ENCODE results near the gene KIF23. TPM values are rescaled to one million over a fixed set of nuclear protein-coding genes. Genes with fewer than 3 reads are reported as not detected.
A peak's percentile ranks its signal among the peaks of the same experiment; 100 is the strongest.

Gene KIF23
- polyA plus RNA-seq, 2 of the 4 experiments (the other 2 are of a cell fraction) = 81.8 to 117 TPM

GRCh38 chr15:69493406-69493805 lies 79.3 kb downstream of the KIF23 start:
- CTCF ChIA-PET = interaction anchor here (1.0 to 1.9 kb wide), 7 partner anchors 9 to 1092 kb away, joined by 3 to 10 read pairs (median 3); no protein-coding TSS in a partner anchor
- FAIRE-seq (no peak), ATAC-seq (no peak), DNase-seq (ENCODE audit: low read depth in 1 of 2, low spot score in 1 of 2) (no peak)
- Histone ChIP-seq H3K4me1 (no peaks in the 10 kb centered on the region), H3K9me3 (0 out of 3 replicates have a peak, but pooled peaks cover 2% of the 10 kb centered on the region), H3K4me3 (no peak overlapping the region), H3K27ac (no peak overlapping the region), H3K4me2 (no peak overlapping the region)
- WGBS (ENCODE audit: missing lambda C conversion rate) = 81% methylated on average over 2 of the region's 2 CpGs
- POLR2A ChIA-PET = no interaction called here
- TF ChIP-seq RCOR1 (IDR thresholded peaks at IDR 0.05; ENCODE audit: low read depth, low read length) = no peak

DNA sequence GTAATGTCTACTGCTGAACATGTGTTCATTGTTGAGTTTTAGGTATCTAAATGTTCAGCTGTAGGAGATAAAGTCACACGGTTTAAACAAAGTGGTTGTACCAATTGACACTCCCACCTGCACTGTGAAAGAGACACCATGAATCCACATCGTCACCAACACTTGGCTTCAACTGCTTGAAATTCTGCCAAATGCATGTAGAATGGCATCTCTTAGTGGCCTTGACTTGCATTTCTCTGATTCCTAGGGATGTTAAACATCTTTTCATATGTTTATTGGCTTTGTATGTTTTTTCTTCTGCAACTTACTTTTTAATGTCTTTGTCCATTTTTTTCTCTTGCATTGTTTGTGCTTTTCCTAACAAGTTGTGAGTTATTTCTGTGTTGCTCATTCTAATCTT lies 81.9 kb downstream of the KIF23 start:
- Histone ChIP-seq H3K4me3 (no peak overlapping the region), H3K4me1 (no peaks in the 10 kb centered on the region), H3K9me3 (0 out of 3 replicates have a peak, but pooled peaks cover 2% of the 10 kb centered on the region), H3K27ac (no peak overlapping the region), H3K4me2 (no peak overlapping the region)
- DNase-seq (ENCODE audit: low read depth in 1 of 2, low spot score in 1 of 2) (no peak), FAIRE-seq (peak; percentile 43), ATAC-seq (no peak)
- ChIA-PET CTCF (no interaction called here), POLR2A (no interaction called here)
- no peak for TF ChIP-seq RARB (CRISPR knock-in tag; IDR thresholded peaks at IDR 0.05)
- TF ChIP-seq FOSB (CRISPR knock-in tag; IDR thresholded peaks at IDR 0.05) = no peak
- TF ChIP-seq NPAS2 (CRISPR knock-in tag; IDR thresholded peaks at IDR 0.05; ENCODE audit: borderline replicate concordance) = no peak
- TF ChIP-seq JUNB (IDR thresholded peaks at IDR 0.05) = no peak
- no peak for TF ChIP-seq SMC3 (IDR thresholded peaks at IDR 0.05)
- no peak for TF ChIP-seq PBX3 (IDR thresholded peaks at IDR 0.05)
- TF ChIP-seq HOXB13 (CRISPR knock-in tag; IDR thresholded peaks at IDR 0.05; ENCODE audit: low read depth) = no peak
- TF ChIP-seq, protein P1, sequence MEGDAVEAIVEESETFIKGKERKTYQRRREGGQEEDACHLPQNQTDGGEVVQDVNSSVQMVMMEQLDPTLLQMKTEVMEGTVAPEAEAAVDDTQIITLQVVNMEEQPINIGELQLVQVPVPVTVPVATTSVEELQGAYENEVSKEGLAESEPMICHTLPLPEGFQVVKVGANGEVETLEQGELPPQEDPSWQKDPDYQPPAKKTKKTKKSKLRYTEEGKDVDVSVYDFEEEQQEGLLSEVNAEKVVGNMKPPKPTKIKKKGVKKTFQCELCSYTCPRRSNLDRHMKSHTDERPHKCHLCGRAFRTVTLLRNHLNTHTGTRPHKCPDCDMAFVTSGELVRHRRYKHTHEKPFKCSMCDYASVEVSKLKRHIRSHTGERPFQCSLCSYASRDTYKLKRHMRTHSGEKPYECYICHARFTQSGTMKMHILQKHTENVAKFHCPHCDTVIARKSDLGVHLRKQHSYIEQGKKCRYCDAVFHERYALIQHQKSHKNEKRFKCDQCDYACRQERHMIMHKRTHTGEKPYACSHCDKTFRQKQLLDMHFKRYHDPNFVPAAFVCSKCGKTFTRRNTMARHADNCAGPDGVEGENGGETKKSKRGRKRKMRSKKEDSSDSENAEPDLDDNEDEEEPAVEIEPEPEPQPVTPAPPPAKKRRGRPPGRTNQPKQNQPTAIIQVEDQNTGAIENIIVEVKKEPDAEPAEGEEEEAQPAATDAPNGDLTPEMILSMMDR (IDR thresholded peaks at IDR 0.05) = no peak
- no peak for TF ChIP-seq JUN (IDR thresholded peaks at IDR 0.05)
- TF ChIP-seq RFX5 (IDR thresholded peaks at IDR 0.05) = no peak
- no peak for TF ChIP-seq SREBF2 (IDR thresholded peaks at IDR 0.05)
- TF ChIP-seq ZNF302 (CRISPR knock-in tag; IDR thresholded peaks at IDR 0.05) = no peak
- WGBS (ENCODE audit: missing lambda C conversion rate) = 42% methylated on average over 2 of the region's 2 CpGs

GRCh38 chr15:69497076-69497475 lies 82.9 kb downstream of the KIF23 start:
- no peak overlapping the region for H3K27ac ChIP-seq
- 50% methylated on average over 1 of the region's 1 CpG for WGBS (ENCODE audit: missing lambda C conversion rate)
- ChIA-PET POLR2A (no interaction called here), CTCF (interaction anchor here (0.6 to 1.0 kb wide), 2 partner anchors 18 to 27 kb away, joined by 3 read pairs; no protein-coding TSS in a partner anchor)
- FAIRE-seq (no peak), ATAC-seq (no peak), DNase-seq (ENCODE audit: low read depth in 1 of 2, low spot score in 1 of 2) (no peak)
- no peak overlapping the region for H3K4me3 ChIP-seq
- H3K4me2 ChIP-seq = no peak overlapping the region
- TF ChIP-seq ZFP36 (IDR thresholded peaks at IDR 0.05; ENCODE audit: borderline replicate concordance, partially characterized antibody) (no peak), ZC3H11A (IDR thresholded peaks at IDR 0.05) (no peak), ZNF302 (CRISPR knock-in tag; IDR thresholded peaks at IDR 0.05) (no peak), RCOR1 (IDR thresholded peaks at IDR 0.05; ENCODE audit: low read depth, low read length) (no peak), MAFK (IDR thresholded peaks at IDR 0.05; ENCODE audit: partially characterized antibody) (no peak), RNF2 (IDR thresholded peaks at IDR 0.05; ENCODE audit: borderline replicate concordance, low read depth) (no peak), KDM5A (IDR thresholded peaks at IDR 0.05) (no peak), MAZ (IDR thresholded peaks at IDR 0.05; ENCODE audit: borderline replicate concordance, low read depth, low read length) (no peak), GATA3 (IDR thresholded peaks at IDR 0.05; ENCODE audit: borderline replicate concordance) (no peak), FOXS1 (CRISPR knock-in tag; IDR thresholded peaks at IDR 0.05) (no peak), SREBF2 (IDR thresholded peaks at IDR 0.05) (no peak), BHLHE40 (IDR thresholded peaks at IDR 0.05; ENCODE audit: low read depth, low read length) (no peak), PHF8 (IDR thresholded peaks at IDR 0.05; ENCODE audit: borderline replicate concordance, low read depth) (no peak), RARB (CRISPR knock-in tag; IDR thresholded peaks at IDR 0.05) (no peak), SMC3 (IDR thresholded peaks at IDR 0.05) (no peak), JUN (IDR thresholded peaks at IDR 0.05) (no peak), FOSB (CRISPR knock-in tag; IDR thresholded peaks at IDR 0.05) (no peak)
- TF ChIP-seq, protein P2, sequence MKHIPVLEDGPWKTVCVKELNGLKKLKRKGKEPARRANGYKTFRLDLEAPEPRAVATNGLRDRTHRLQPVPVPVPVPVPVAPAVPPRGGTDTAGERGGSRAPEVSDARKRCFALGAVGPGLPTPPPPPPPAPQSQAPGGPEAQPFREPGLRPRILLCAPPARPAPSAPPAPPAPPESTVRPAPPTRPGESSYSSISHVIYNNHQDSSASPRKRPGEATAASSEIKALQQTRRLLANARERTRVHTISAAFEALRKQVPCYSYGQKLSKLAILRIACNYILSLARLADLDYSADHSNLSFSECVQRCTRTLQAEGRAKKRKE (CRISPR knock-in tag; IDR thresholded peaks at IDR 0.05; ENCODE audit: low read depth) = no peak
- no peaks in the 10 kb centered on the region for H3K4me1 ChIP-seq
- H3K9me3 ChIP-seq = no peaks in the 10 kb centered on the region

Data from A549 (cell line).